Hypothalamus (tissue), 51 donors: ENCODE measurements around the gene ZNF197.
"Not testable (repeated sequence)": the region's sequence is repeated elsewhere in the genome, so short reads cannot be mapped to it uniquely, and the experiment has no call there.

ENCODE experiments used
- DNase-seq, 51 donors: peaks; one replicate each; lab custom pipeline; 2025; lab: John Stamatoyannopoulos, UW

Gene ZNF197

GRCh38 chr3:44659434-44659833 is 34.6 kb downstream of the ZNF197 start:
- DNase-seq = no peak

- DNase-seq = no peak
Measured at GRCh38 chr3:44661189-44661588, 36.4 kb downstream of the ZNF197 start.

GRCh38 chr3:44665173-44665572 is 40.3 kb downstream of the ZNF197 start:
- DNase-seq = no peak

- DNase-seq = no peak
Measured at GRCh38 chr3:44666346-44666745, 41.5 kb downstream of the ZNF197 start.

- no peak for DNase-seq
Measured at GRCh38 chr3:44669760-44670159, 44.9 kb downstream of the ZNF197 start.

- DNase-seq = not testable (repeated sequence)
Measured at GRCh38 chr3:44673466-44673865, 48.6 kb downstream of the ZNF197 start.

GRCh38 chr3:44674211-44674610 is 49.4 kb downstream of the ZNF197 start:
- no peak for DNase-seq

- DNase-seq = no peak
Measured at GRCh38 chr3:44678480-44679116, 53.8 kb downstream of the ZNF197 start.

- DNase-seq = no peak
Measured at GRCh38 chr3:44680921-44681455, 56.2 kb downstream of the ZNF197 start.

- no peak for DNase-seq
Measured at GRCh38 chr3:44682182-44682896, 57.5 kb downstream of the ZNF197 start.

GRCh38 chr3:44685128-44685800 is 60.4 kb downstream of the ZNF197 start:
- peak in 46 of 51 donors; percentile 2 to 76 (median 46) for DNase-seq

- DNase-seq = no peak
Measured at GRCh38 chr3:44687898-44688297, 63.1 kb downstream of the ZNF197 start.
